Inferior parietal cortex (tissue), 1 donor: ENCODE results near the gene RARG.
"Not testable (repeated sequence)": the region's sequence is repeated elsewhere in the genome, so short reads cannot be mapped to it uniquely, and the experiment has no call there.

Experiments
- DNase-seq: peaks from one replicate; pipeline ENCODE4 v3.0.0-alpha.2; 2016; ENCODE audit errors: extremely low spot score

RARG gene

GRCh38 chr12:53191096-53191884 lies 40.7 kb downstream of the RARG start:
- no peak for DNase-seq

GRCh38 chr12:53190108-53190729 lies 41.8 kb downstream of the RARG start:
- DNase-seq, result no peak

- DNase-seq, result no peak
Measured at GRCh38 chr12:53187145-53187899, 44.7 kb downstream of the RARG start.

GRCh38 chr12:53186745-53187144 lies 45.3 kb downstream of the RARG start:
- no peak for DNase-seq

GRCh38 chr12:53185582-53186153 lies 46.3 kb downstream of the RARG start:
- no peak for DNase-seq

- DNase-seq, result no peak
Measured at GRCh38 chr12:53184828-53185227, 47.2 kb downstream of the RARG start.

GRCh38 chr12:53182903-53183302 lies 49.1 kb downstream of the RARG start:
- DNase-seq, result no peak

- DNase-seq, result no peak
Measured at GRCh38 chr12:53181935-53182334, 50.1 kb downstream of the RARG start.

GRCh38 chr12:53180931-53181645 lies 50.9 kb downstream of the RARG start:
- peak; percentile 57 for DNase-seq

GRCh38 chr12:53180220-53180930 lies 51.6 kb downstream of the RARG start, which contains the start of the genes CSAD and ZNF740:
CSAD (minus strand) TSS chr12:53180925; CDS start chr12:53173470, 7,455 bp downstream.
ZNF740 (plus strand) TSS chr12:53180722; CDS start chr12:53181984, 1,262 bp downstream.
- peak; percentile 93 for DNase-seq

- DNase-seq, result no peak
Measured at GRCh38 chr12:53179687-53180219, 52.3 kb downstream of the RARG start.

- not testable (repeated sequence) for DNase-seq
Measured at GRCh38 chr12:53178803-53179202, 53.2 kb downstream of the RARG start.

GRCh38 chr12:53177447-53177846 lies 54.6 kb downstream of the RARG start:
- not testable (repeated sequence) for DNase-seq

GRCh38 chr12:53176750-53177149 lies 55.3 kb downstream of the RARG start:
- DNase-seq, result no peak

GRCh38 chr12:53174881-53175491 lies 57.0 kb downstream of the RARG start:
- no peak for DNase-seq

- no peak for DNase-seq
Measured at GRCh38 chr12:53173085-53173715, 58.8 kb downstream of the RARG start.

- no peak for DNase-seq
Measured at GRCh38 chr12:53172352-53172751, 59.7 kb downstream of the RARG start.

- DNase-seq, result no peak
Measured at GRCh38 chr12:53171725-53172329, 60.2 kb downstream of the RARG start.
